Endodermal cell (in vitro differentiated cells): ENCODE measurements around the gene COL9A3. TPM values are rescaled to one million over a fixed set of nuclear protein-coding genes. Genes with fewer than 3 reads are reported as not detected.
A peak's percentile ranks its signal among the peaks of the same experiment; 100 is the strongest.

Experiments used
- DNase-seq: peaks from one replicate; pipeline ENCODE4 v3.0.0-alpha.2; 2017
- H3K27ac ChIP-seq: 2 replicates; pipeline ENCODE4 v1.5.1; 2013; ENCODE audit warnings: mild to moderate bottlenecking, low read depth, low read length, moderate library complexity
- H3K27me3 ChIP-seq: 2 replicates; pipeline ENCODE4 v1.6.1; 2013; ENCODE audit warnings: mild to moderate bottlenecking, low read length, moderate library complexity; ENCODE audit not compliant: insufficient read depth, control insufficient read depth, poor library complexity, severe bottlenecking
- H3K36me3 ChIP-seq: 2 replicates; pipeline ENCODE4 v1.7.0; 2013; ENCODE audit warnings: mild to moderate bottlenecking, low read length, moderate library complexity; ENCODE audit not compliant: control insufficient read depth, insufficient read depth
- H3K4me1 ChIP-seq: one replicate; pipeline ENCODE4 v1.7.0; 2013; ENCODE audit warnings: low read length; ENCODE audit not compliant: control insufficient read depth, insufficient read depth
- H3K4me3 ChIP-seq: 2 replicates; pipeline ENCODE4 v1.5.1; 2013; ENCODE audit warnings: mild to moderate bottlenecking, low read length, moderate library complexity
- H3K9ac ChIP-seq: 2 replicates; pipeline ENCODE4 v1.6.1; 2013; ENCODE audit warnings: mild to moderate bottlenecking, low read length, moderate library complexity; ENCODE audit not compliant: poor library complexity, severe bottlenecking; ENCODE audit errors: extremely low read depth
- H3K9me3 ChIP-seq: 2 replicates; pipeline ENCODE4 v1.6.1; 2013; ENCODE audit warnings: mild to moderate bottlenecking, low read length, moderate library complexity; ENCODE audit not compliant: control insufficient read depth
- H3K27ac Mint-ChIP-seq: 2 replicates; pipeline ENCODE4 v1.8.0; 2020; ENCODE audit warnings: mixed read lengths
- H3K27me3 Mint-ChIP-seq: 2 replicates; pipeline ENCODE4 v1.8.0; 2021; ENCODE audit warnings: mild to moderate bottlenecking, mixed read lengths; ENCODE audit not compliant: insufficient read depth
- H3K36me3 Mint-ChIP-seq: 2 replicates; pipeline ENCODE4 v1.8.0; 2020; ENCODE audit warnings: low read depth, mixed read lengths
- H3K4me1 Mint-ChIP-seq: 2 replicates; pipeline ENCODE4 v1.8.0; 2020; ENCODE audit warnings: mixed read lengths
- H3K4me3 Mint-ChIP-seq: 2 replicates; pipeline ENCODE4 v1.8.0; 2020; ENCODE audit warnings: mild to moderate bottlenecking, moderate library complexity, mixed read lengths
- H3K9me3 Mint-ChIP-seq: 2 replicates; pipeline ENCODE4 v1.8.0; 2020; ENCODE audit warnings: mild to moderate bottlenecking, mixed read lengths
- WGBS, 2 experiments: methylation state at CpG; one replicate each; pipeline versions ENCODE4 v1.1.5 to v1.1.7; 2013; ENCODE audit warnings: missing lambda C conversion rate in 2 of 2, mixed read lengths in 1 of 2; ENCODE audit not compliant: insufficient coverage in 1 of 2, insufficient read length in 1 of 2; 5-methylcytosine and 5-hydroxymethylcytosine counted together
- total RNA-seq, 2 donors: library from RNA; stranded (reverse); fragmentation: NEBNext Ultra II Directional in 1 of 2; extraction: Animal tissue kit (Norgen Biotek cat#: 25700) in 1 of 2; gene quantifications; 2 replicates in 1 of 2; 3 replicates in 1 of 2; pipeline ENCODE4 v1.2.1, GENCODE V29; 2021
- TF ChIP-seq, protein P1 (sequence below): fragments of 200-600 bp; sonication (generic); conservative IDR thresholded peaks from 2 replicates; pipeline ENCODE4 v1.5.0; 2021; ENCODE audit warnings: antibody characterized with exemption, mild to moderate bottlenecking

COL9A3 gene
- total RNA-seq, 2 donors from 2014 or later: 48.9 to 133 TPM

DNA sequence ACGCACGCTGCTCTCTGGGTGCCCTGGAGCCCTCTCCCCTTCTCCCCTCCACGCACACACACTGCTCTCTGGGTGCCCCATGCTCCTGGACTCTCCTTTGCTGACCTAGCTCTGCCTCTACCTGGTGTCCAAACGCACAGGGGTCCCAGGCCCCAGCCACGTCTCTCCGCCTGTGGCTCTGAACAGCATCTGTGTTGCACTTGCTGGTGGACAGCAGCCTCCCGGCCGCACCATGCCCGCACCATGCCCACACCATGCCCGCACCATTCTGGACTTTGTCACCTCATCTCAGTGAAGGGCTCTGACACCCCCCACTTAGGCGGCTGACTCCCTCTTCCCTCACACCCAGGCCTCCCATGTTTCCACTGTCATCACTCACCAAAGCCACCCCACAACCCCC is 23.0 kb downstream of the COL9A3 start:
- 95 to 100% methylated on average over 6 to 11 of the region's 11 CpGs for WGBS, 2 experiments
- H3K9me3 Mint-ChIP-seq: no peaks in the 10 kb centered on the region
- no peak overlapping the region for H3K9ac ChIP-seq
- H3K27ac Mint-ChIP-seq: peak overlapping the region; percentile 64
- H3K9me3 ChIP-seq: no peaks in the 10 kb centered on the region
- no peaks in the 10 kb centered on the region for H3K4me1 ChIP-seq
- TF ChIP-seq, protein P1, sequence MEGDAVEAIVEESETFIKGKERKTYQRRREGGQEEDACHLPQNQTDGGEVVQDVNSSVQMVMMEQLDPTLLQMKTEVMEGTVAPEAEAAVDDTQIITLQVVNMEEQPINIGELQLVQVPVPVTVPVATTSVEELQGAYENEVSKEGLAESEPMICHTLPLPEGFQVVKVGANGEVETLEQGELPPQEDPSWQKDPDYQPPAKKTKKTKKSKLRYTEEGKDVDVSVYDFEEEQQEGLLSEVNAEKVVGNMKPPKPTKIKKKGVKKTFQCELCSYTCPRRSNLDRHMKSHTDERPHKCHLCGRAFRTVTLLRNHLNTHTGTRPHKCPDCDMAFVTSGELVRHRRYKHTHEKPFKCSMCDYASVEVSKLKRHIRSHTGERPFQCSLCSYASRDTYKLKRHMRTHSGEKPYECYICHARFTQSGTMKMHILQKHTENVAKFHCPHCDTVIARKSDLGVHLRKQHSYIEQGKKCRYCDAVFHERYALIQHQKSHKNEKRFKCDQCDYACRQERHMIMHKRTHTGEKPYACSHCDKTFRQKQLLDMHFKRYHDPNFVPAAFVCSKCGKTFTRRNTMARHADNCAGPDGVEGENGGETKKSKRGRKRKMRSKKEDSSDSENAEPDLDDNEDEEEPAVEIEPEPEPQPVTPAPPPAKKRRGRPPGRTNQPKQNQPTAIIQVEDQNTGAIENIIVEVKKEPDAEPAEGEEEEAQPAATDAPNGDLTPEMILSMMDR: no peak
- H3K4me1 Mint-ChIP-seq: no peaks in the 10 kb centered on the region
- H3K4me3 ChIP-seq: no peak overlapping the region
- no peak overlapping the region for H3K27ac ChIP-seq
- H3K36me3 Mint-ChIP-seq: peaks cover 32% of the 10 kb centered on the region
- no peak overlapping the region for H3K4me3 Mint-ChIP-seq
- peaks cover 36% of the 10 kb centered on the region for H3K36me3 ChIP-seq
- DNase-seq: no peak
- no peaks in the 10 kb centered on the region for H3K27me3 ChIP-seq
- no peaks in the 10 kb centered on the region for H3K27me3 Mint-ChIP-seq

GRCh38 chr20:62840244-62841197 is 23.7 kb downstream of the COL9A3 start:
- no peaks in the 10 kb centered on the region for H3K9me3 ChIP-seq
- no peaks in the 10 kb centered on the region for H3K27me3 Mint-ChIP-seq
- peaks cover 34% of the 10 kb centered on the region for H3K36me3 ChIP-seq
- H3K9ac ChIP-seq: no peak overlapping the region
- no peak overlapping the region for H3K4me3 ChIP-seq
- H3K27ac Mint-ChIP-seq: no peak overlapping the region
- TF ChIP-seq, protein P1: no peak
- H3K4me1 Mint-ChIP-seq: no peaks in the 10 kb centered on the region
- no peak for DNase-seq
- no peak overlapping the region for H3K4me3 Mint-ChIP-seq
- H3K36me3 Mint-ChIP-seq: peaks cover 34% of the 10 kb centered on the region
- no peak overlapping the region for H3K27ac ChIP-seq
- WGBS, 2 experiments: 94 to 95% methylated on average over 30 to 44 of the region's 45 CpGs
- no peaks in the 10 kb centered on the region for H3K4me1 ChIP-seq
- H3K27me3 ChIP-seq: no peaks in the 10 kb centered on the region
- H3K9me3 Mint-ChIP-seq: no peaks in the 10 kb centered on the region

DNA sequence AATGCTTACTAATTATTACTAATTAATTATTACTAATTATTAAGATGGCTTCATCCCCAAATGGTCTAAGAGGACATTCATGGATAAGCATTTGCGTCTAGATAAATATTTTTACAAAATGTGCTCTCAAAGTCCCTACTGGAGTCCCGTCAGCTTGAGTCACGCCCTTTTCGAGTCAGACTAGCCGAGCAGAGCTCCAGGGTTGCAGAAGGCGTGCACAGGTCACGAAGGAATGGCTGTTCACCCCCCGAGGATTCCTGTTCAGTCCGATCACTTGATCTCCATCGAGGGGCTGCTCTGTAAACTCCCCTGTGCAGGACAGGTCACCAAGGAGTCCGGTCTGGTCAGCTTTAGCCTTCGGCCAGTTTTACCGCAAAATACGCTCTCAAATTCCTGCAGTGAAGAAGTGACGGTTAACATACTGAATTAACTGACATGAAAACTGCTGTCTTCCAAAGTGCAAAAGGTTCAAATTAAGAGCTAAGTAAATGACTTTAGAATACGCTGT is 24.9 kb downstream of the COL9A3 start:
- Mint-ChIP-seq H3K27me3 (no peaks in the 10 kb centered on the region), H3K9me3 (no peaks in the 10 kb centered on the region), H3K36me3 (peaks cover 39% of the 10 kb centered on the region), H3K4me1 (no peaks in the 10 kb centered on the region), H3K4me3 (no peak overlapping the region), H3K27ac (no peak overlapping the region)
- TF ChIP-seq, protein P1: no peak
- H3K9ac ChIP-seq: no peak overlapping the region
- H3K36me3 ChIP-seq: peaks cover 32% of the 10 kb centered on the region
- no peaks in the 10 kb centered on the region for H3K9me3 ChIP-seq
- DNase-seq: no peak
- H3K27me3 ChIP-seq: no peaks in the 10 kb centered on the region
- H3K27ac ChIP-seq: no peak overlapping the region
- H3K4me3 ChIP-seq: no peak overlapping the region
- 93 to 94% methylated on average over 16 of the region's 16 CpGs for WGBS, 2 experiments
- no peaks in the 10 kb centered on the region for H3K4me1 ChIP-seq
